ENCODE measurements around the gene PEMT. TPM values are rescaled to one million over a fixed set of nuclear protein-coding genes. Genes with fewer than 3 reads are reported as not detected.

Gene PEMT
- total and polyA plus RNA-seq, 12 donors, result 19.7 to 141 (median 65.3) TPM

DNA sequence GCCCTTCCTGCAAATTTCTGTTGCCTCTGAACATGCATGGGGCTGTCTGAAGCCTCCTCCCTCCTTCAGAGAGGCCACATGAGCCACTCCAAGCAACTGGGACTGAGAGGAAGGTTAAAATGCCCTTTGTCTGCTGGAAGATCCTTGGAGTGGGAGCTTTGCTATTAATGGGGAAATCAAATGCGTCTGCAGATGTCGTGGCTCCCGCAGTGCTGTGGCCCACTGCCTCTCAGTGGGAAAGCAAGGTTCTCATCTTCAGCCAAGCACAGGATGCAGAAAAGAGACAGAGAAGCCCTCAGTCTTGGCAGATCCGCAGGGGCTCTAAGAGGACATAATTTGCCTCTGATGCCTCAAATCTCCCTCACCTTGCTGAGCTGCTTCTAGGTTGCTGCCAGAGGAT lies 34.8 kb downstream of the PEMT start:
- WGBS, 4 donors, result 91 to 100% (median 93%) methylated on average over 1 to 4 of the region's 4 CpGs
- Histone ChIP-seq H3K27me3 (no peaks in the 10 kb centered on the region), H3K4me1 (replicated peaks in 1 of 2) (no peaks in the 10 kb centered on the region), H3K36me3 (replicated peaks in 1 of 2) (no peaks in the 10 kb centered on the region), H3K9me3 (replicated peaks in 1 of 3) (no peaks in the 10 kb centered on the region), H3K4me3 (no peak overlapping the region), H3K27ac (no peak overlapping the region)
- DNase-seq, result no peak
- intact Hi-C loops (cut with DNase I), result no loop called here
- TF ChIP-seq, protein P1, sequence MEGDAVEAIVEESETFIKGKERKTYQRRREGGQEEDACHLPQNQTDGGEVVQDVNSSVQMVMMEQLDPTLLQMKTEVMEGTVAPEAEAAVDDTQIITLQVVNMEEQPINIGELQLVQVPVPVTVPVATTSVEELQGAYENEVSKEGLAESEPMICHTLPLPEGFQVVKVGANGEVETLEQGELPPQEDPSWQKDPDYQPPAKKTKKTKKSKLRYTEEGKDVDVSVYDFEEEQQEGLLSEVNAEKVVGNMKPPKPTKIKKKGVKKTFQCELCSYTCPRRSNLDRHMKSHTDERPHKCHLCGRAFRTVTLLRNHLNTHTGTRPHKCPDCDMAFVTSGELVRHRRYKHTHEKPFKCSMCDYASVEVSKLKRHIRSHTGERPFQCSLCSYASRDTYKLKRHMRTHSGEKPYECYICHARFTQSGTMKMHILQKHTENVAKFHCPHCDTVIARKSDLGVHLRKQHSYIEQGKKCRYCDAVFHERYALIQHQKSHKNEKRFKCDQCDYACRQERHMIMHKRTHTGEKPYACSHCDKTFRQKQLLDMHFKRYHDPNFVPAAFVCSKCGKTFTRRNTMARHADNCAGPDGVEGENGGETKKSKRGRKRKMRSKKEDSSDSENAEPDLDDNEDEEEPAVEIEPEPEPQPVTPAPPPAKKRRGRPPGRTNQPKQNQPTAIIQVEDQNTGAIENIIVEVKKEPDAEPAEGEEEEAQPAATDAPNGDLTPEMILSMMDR (IDR thresholded peaks at IDR 0.05), result no peak
- no peak for TF ChIP-seq POLR2A (IDR thresholded peaks at IDR 0.05)

DNA sequence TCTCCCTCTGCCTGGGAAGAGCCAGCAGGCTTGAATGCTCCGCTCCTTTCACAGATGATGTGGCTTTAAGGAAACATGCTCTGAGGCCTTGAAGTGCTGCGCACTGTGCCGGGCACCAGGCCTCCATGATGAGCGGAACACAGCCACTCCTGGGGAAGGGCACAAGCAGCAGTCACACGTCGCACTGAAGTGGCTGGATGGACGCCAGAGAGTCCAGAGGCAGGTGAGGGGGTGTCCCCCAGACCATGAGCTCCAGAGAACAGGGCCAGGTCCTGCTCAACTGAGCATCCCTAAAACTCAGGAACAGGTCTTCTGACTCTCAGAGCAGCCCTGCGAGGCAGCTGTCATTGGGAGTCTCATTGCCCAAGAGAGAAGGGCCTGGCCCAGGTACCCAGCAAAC lies 35.6 kb downstream of the PEMT start:
- Histone ChIP-seq H3K27ac (no peak overlapping the region), H3K9me3 (replicated peaks in 1 of 3) (no peaks in the 10 kb centered on the region), H3K4me3 (no peak overlapping the region), H3K27me3 (no peaks in the 10 kb centered on the region), H3K4me1 (replicated peaks in 1 of 2) (no peaks in the 10 kb centered on the region), H3K36me3 (replicated peaks in 1 of 2) (no peaks in the 10 kb centered on the region)
- no peak for DNase-seq
- intact Hi-C loops (cut with DNase I), result no loop called here
- WGBS, 4 donors, result 91 to 97% (median 93%) methylated on average over 7 to 8 of the region's 8 CpGs
- no peak for TF ChIP-seq POLR2A (IDR thresholded peaks at IDR 0.05)
- TF ChIP-seq, protein P1 (IDR thresholded peaks at IDR 0.05), result no peak

GRCh38 chr17:17555151-17555550 lies 36.4 kb downstream of the PEMT start:
- H3K4me1 ChIP-seq (replicated peaks in 1 of 2), result no peaks in the 10 kb centered on the region
- H3K9me3 ChIP-seq (replicated peaks in 1 of 3), result no peaks in the 10 kb centered on the region
- H3K27ac ChIP-seq, result no peak overlapping the region
- H3K27me3 ChIP-seq, result no peaks in the 10 kb centered on the region
- no peak for DNase-seq
- H3K36me3 ChIP-seq (replicated peaks in 1 of 2), result no peaks in the 10 kb centered on the region
- TF ChIP-seq, protein P1 (IDR thresholded peaks at IDR 0.05), result no peak
- TF ChIP-seq POLR2A (IDR thresholded peaks at IDR 0.05), result no peak
- no peak overlapping the region for H3K4me3 ChIP-seq
- WGBS, 4 donors, result 94 to 98% (median 98%) methylated on average over 6 to 9 of the region's 9 CpGs
- intact Hi-C loops (cut with DNase I), result no loop called here

GRCh38 chr17:17554266-17554665 lies 37.2 kb downstream of the PEMT start:
- H3K27ac ChIP-seq, result no peak overlapping the region
- no peaks in the 10 kb centered on the region for H3K36me3 ChIP-seq (replicated peaks in 1 of 2)
- no peaks in the 10 kb centered on the region for H3K27me3 ChIP-seq
- no peak for TF ChIP-seq POLR2A (IDR thresholded peaks at IDR 0.05)
- TF ChIP-seq, protein P1 (IDR thresholded peaks at IDR 0.05), result no peak
- no peak overlapping the region for H3K4me3 ChIP-seq
- no peak for DNase-seq
- no peaks in the 10 kb centered on the region for H3K4me1 ChIP-seq (replicated peaks in 1 of 2)
- H3K9me3 ChIP-seq (replicated peaks in 1 of 3), result no peaks in the 10 kb centered on the region
- intact Hi-C loops (cut with DNase I), result no loop called here
- 94 to 98% (median 96%) methylated on average over 16 to 17 of the region's 17 CpGs for WGBS, 4 donors

All from adrenal gland (tissue), 12 donors.